IMR-90 (cell line): Measurements from ENCODE around the gene PARP1. TPM values are rescaled to one million over a fixed set of nuclear protein-coding genes. Genes with fewer than 3 reads are reported as not detected.

ENCODE experiments used
- ATAC-seq: fragments of 200-7000 bp; cut with Tn5 transposase; 2 replicates; pipeline ENCODE4 v1.9.1; 2020; ENCODE audit warnings: low read depth, mild to moderate bottlenecking, moderate library complexity
- BruUV-seq: library from RNA; stranded (reverse); fragments of 400-500 nt; replicated peaks from 2 replicates; lab custom pipeline; 2021; lab: Mats Ljungman, UMichigan
- CTCF ChIA-PET: fragments of 300-600 bp; formaldehyde crosslinking; extraction: SDS; loops from one replicate; lab custom pipeline; 2021; ENCODE audit warnings: antibody characterized with exemption; lab: Yijun Ruan, JAX
- POLR2A ChIA-PET: fragments of 300-600 bp; sonication (Branson Sonifier 250); formaldehyde crosslinking; loops from one replicate; lab custom pipeline; 2022; ENCODE audit warnings: antibody characterized with exemption; ENCODE audit not compliant: unreplicated experiment; lab: Charles Lee
- DNase-seq: peaks from one replicate; pipeline ENCODE4 v3.0.0; 2013
- H2AFZ ChIP-seq: replicated peaks from 2 replicates; pipeline ENCODE3; 2013; ENCODE audit warnings: low read length, mild to moderate bottlenecking; ENCODE audit not compliant: poor library complexity
- H2AK5ac ChIP-seq: 2 replicates; pipeline ENCODE4 v1.6.1; 2013; ENCODE audit warnings: low read depth, low read length, inconsistent platforms
- H2AK9ac ChIP-seq: replicated peaks from 2 replicates; pipeline ENCODE3; 2013; ENCODE audit warnings: mild to moderate bottlenecking, low read depth, low read length, moderate library complexity; ENCODE audit not compliant: poor library complexity
- H2BK120ac ChIP-seq: 2 replicates; pipeline ENCODE4 v1.6.1; 2013; ENCODE audit warnings: low read depth, low read length, inconsistent platforms
- H2BK15ac ChIP-seq: 3 replicates; pipeline ENCODE4 v1.6.1; 2013; ENCODE audit warnings: low read depth, low read length, inconsistent platforms
- H2BK20ac ChIP-seq: 2 replicates; pipeline ENCODE4 v1.6.1; 2013; ENCODE audit warnings: low read depth, mild to moderate bottlenecking, inconsistent platforms, low read length, moderate library complexity
- H2BK5ac ChIP-seq: 2 replicates; pipeline ENCODE4 v1.6.1; 2013; ENCODE audit warnings: mild to moderate bottlenecking, low read depth, low read length, inconsistent platforms; ENCODE audit not compliant: poor library complexity, severe bottlenecking
- H3K14ac ChIP-seq: replicated peaks from 2 replicates; pipeline ENCODE4 v1.6.1; 2013; ENCODE audit warnings: low read depth, low read length, inconsistent platforms
- H3K18ac ChIP-seq: 2 replicates; pipeline ENCODE4 v1.6.1; 2013; ENCODE audit warnings: low read depth, low read length, control low read depth
- H3K23ac ChIP-seq: 2 replicates; pipeline ENCODE4 v1.6.1; 2013; ENCODE audit warnings: low read depth, low read length, inconsistent platforms
- H3K27ac ChIP-seq: 2 replicates; pipeline ENCODE4 v1.5.1; 2013; ENCODE audit warnings: mild to moderate bottlenecking, control low read depth, low read length; ENCODE audit not compliant: insufficient read depth
- H3K27me3 ChIP-seq: 2 replicates; pipeline ENCODE4 v1.6.1; 2013; ENCODE audit warnings: low read length; ENCODE audit not compliant: control insufficient read depth, insufficient read depth
- H3K36me3 ChIP-seq: 2 replicates; pipeline ENCODE4 v1.6.1; 2013; ENCODE audit warnings: low read length, mixed read lengths; ENCODE audit not compliant: control insufficient read depth, insufficient read depth
- H3K4ac ChIP-seq: 2 replicates; pipeline ENCODE4 v1.6.1; 2013; ENCODE audit warnings: low read depth, low read length, inconsistent platforms
- H3K4me1 ChIP-seq: 2 replicates; pipeline ENCODE4 v1.6.1; 2013; ENCODE audit warnings: low read length, mixed read lengths; ENCODE audit not compliant: control insufficient read depth, insufficient read depth
- H3K4me2 ChIP-seq: 2 replicates; pipeline ENCODE4 v1.6.1; 2013; ENCODE audit warnings: low read depth, mild to moderate bottlenecking, control low read depth, low read length, moderate library complexity
- H3K4me3 ChIP-seq: 2 replicates; pipeline ENCODE4 v1.5.1; 2013; ENCODE audit warnings: low read depth, mild to moderate bottlenecking, control low read depth, low read length, moderate library complexity; ENCODE audit not compliant: insufficient read depth
- H3K56ac ChIP-seq: 2 replicates; pipeline ENCODE4 v1.6.1; 2013; ENCODE audit warnings: low read length, inconsistent platforms; ENCODE audit not compliant: insufficient read depth; ENCODE audit errors: extremely low read depth
- H3K79me1 ChIP-seq, 2 experiments: 2 replicates each; pipeline ENCODE4 v1.6.1; 2013; ENCODE audit warnings: low read length in 2 of 2, inconsistent platforms in 1 of 2, low read depth in 1 of 2
- H3K9ac ChIP-seq: 2 replicates; pipeline ENCODE4 v1.6.1; 2013; ENCODE audit warnings: low read depth, low read length, control low read depth
- H3K9me1 ChIP-seq: 2 replicates; pipeline ENCODE4 v1.6.1; 2013; ENCODE audit warnings: low read length, inconsistent platforms; ENCODE audit not compliant: insufficient read depth
- H3K9me3 ChIP-seq: 2 replicates; pipeline ENCODE4 v1.6.1; 2013; ENCODE audit warnings: low read length; ENCODE audit not compliant: control insufficient read depth, insufficient read depth
- H4K20me1 ChIP-seq: 2 replicates; pipeline ENCODE4 v1.6.1; 2013; ENCODE audit warnings: low read length, inconsistent platforms; ENCODE audit not compliant: insufficient read depth
- H4K5ac ChIP-seq: 2 replicates; pipeline ENCODE4 v1.6.1; 2013; ENCODE audit warnings: mild to moderate bottlenecking, low read depth, low read length, control low read depth
- H4K8ac ChIP-seq, 2 experiments: 2 replicates each; pipeline ENCODE4 v1.6.1; 2013; ENCODE audit warnings: low read depth in 2 of 2, low read length in 2 of 2, control low read depth in 1 of 2, inconsistent platforms in 1 of 2
- H4K91ac ChIP-seq: 2 replicates; pipeline ENCODE4 v1.6.1; 2013; ENCODE audit warnings: low read depth, low read length, inconsistent platforms; ENCODE audit not compliant: insufficient read depth
- BHLHE40 ChIP-seq: fragments of 150-350 bp; IDR thresholded peaks from 2 replicates; pipeline ENCODE4 v1.6.1; 2016; ENCODE audit warnings: mild to moderate bottlenecking, low read depth, low read length
- CEBPB ChIP-seq: IDR thresholded peaks from 2 replicates; pipeline ENCODE4 v1.6.1; 2012; ENCODE audit warnings: low read depth, low read length, improper control_type of control experiment
- CHD1 ChIP-seq: IDR thresholded peaks from 2 replicates; pipeline ENCODE4 v1.6.1; 2012; ENCODE audit warnings: low read depth, low read length, improper control_type of control experiment
- FOS ChIP-seq: fragments of 150-350 bp; IDR thresholded peaks from 2 replicates; pipeline ENCODE4 v1.6.1; 2016; ENCODE audit warnings: low read depth, low read length
- MAFK ChIP-seq: IDR thresholded peaks from 2 replicates; pipeline ENCODE4 v1.6.1; 2012; ENCODE audit warnings: low read depth, low read length, improper control_type of control experiment
- MAZ ChIP-seq: IDR thresholded peaks from 2 replicates; pipeline ENCODE4 v1.6.1; 2012; ENCODE audit warnings: low read depth, mild to moderate bottlenecking, low read length, improper control_type of control experiment, moderate library complexity, borderline replicate concordance
- MXI1 ChIP-seq: IDR thresholded peaks from 2 replicates; pipeline ENCODE4 v1.6.1; 2012; ENCODE audit warnings: low read depth, mild to moderate bottlenecking, low read length, moderate library complexity, borderline replicate concordance
- NFE2L2 ChIP-seq: fragments of 150-350 bp; IDR thresholded peaks from 2 replicates; pipeline ENCODE4 v1.6.1; 2016; ENCODE audit warnings: low read depth, mild to moderate bottlenecking, low read length
- POLR2A ChIP-seq: IDR thresholded peaks from 2 replicates; pipeline ENCODE4 v1.6.1; 2012; ENCODE audit warnings: mild to moderate bottlenecking, low read depth, low read length
- RAD21 ChIP-seq: IDR thresholded peaks from 2 replicates; pipeline ENCODE4 v1.6.1; 2012; ENCODE audit warnings: low read length, improper control_type of control experiment
- RCOR1 ChIP-seq: IDR thresholded peaks from 2 replicates; pipeline ENCODE4 v1.6.1; 2012; ENCODE audit warnings: mild to moderate bottlenecking, low read length, improper control_type of control experiment; ENCODE audit not compliant: insufficient replicate concordance
- RFX5 ChIP-seq: IDR thresholded peaks from 2 replicates; pipeline ENCODE4 v1.8.0; 2012; ENCODE audit warnings: low read depth, mild to moderate bottlenecking, low read length, moderate library complexity
- SMC3 ChIP-seq: fragments of 150-350 bp; IDR thresholded peaks from 2 replicates; pipeline ENCODE4 v1.6.1; 2016; ENCODE audit warnings: low read depth, mild to moderate bottlenecking, antibody characterized with exemption, low read length, moderate library complexity
- USF2 ChIP-seq: fragments of 150-350 bp; IDR thresholded peaks from 2 replicates; pipeline ENCODE4 v1.6.1; 2017; ENCODE audit warnings: mild to moderate bottlenecking, antibody characterized with exemption, low read length, low read depth
- WGBS, 2 experiments: methylation state at CpG; one replicate each; pipeline versions ENCODE4 v1.1.5 to v1.1.7; 2013; ENCODE audit warnings: missing lambda C conversion rate in 2 of 2; ENCODE audit not compliant: insufficient read length in 1 of 2; ENCODE audit errors: extremely low coverage in 2 of 2; 5-methylcytosine and 5-hydroxymethylcytosine counted together
- dilution Hi-C: fragments of 300-500 bp; cut with HindIII; formaldehyde crosslinking; loops from one replicate; pipeline ENCODE4 v1.14.3; 2018; ENCODE audit warnings: low sequenced_read_pairs; ENCODE audit not compliant: unreplicated experiment
- in situ Hi-C: fragments of 300-500 bp; cut with MboI; formaldehyde crosslinking; loops from 3 replicates; pipeline ENCODE4 v1.14.3; 2019; ENCODE audit warnings: low sequenced_read_pairs, inconsistent platforms, mixed read lengths
- intact Hi-C: fragments of 100-400 bp; cut with micrococcal nuclease; formaldehyde crosslinking; loops from 2 replicates; pipeline ENCODE4 v1.10.0; 2022
- polyA plus RNA-seq, 3 experiments: library from polyadenylated mRNA; depleted of rRNA; stranded (reverse); fragments of >200 nt; gene quantifications; 2 replicates each; pipeline ENCODE4 v1.2.3, GENCODE V29; 2012; ENCODE audit warnings: low replicate concordance in 1 of 3
- total RNA-seq: library from RNA; depleted of rRNA; stranded (reverse); fragments of >200 nt; gene quantifications from 2 replicates; pipeline ENCODE4 v1.2.3, GENCODE V29; 2012
- TF ChIP-seq, protein P1 (sequence below): conservative IDR thresholded peaks from 2 replicates; pipeline ENCODE4 v1.5.1; 2012; ENCODE audit warnings: mild to moderate bottlenecking, low read depth, low read length, improper control_type of control experiment
- TF ChIP-seq, protein P2 (sequence below): fragments of 150-350 bp; IDR thresholded peaks from 2 replicates; pipeline ENCODE4 v1.6.1; 2016; ENCODE audit warnings: low read depth, mild to moderate bottlenecking, low read length, moderate library complexity, borderline replicate concordance

The PARP1 gene
- total and polyA plus RNA-seq, 2 of the 4 experiments (the other 2 are of a cell fraction), result 86.5 to 105 TPM

DNA sequence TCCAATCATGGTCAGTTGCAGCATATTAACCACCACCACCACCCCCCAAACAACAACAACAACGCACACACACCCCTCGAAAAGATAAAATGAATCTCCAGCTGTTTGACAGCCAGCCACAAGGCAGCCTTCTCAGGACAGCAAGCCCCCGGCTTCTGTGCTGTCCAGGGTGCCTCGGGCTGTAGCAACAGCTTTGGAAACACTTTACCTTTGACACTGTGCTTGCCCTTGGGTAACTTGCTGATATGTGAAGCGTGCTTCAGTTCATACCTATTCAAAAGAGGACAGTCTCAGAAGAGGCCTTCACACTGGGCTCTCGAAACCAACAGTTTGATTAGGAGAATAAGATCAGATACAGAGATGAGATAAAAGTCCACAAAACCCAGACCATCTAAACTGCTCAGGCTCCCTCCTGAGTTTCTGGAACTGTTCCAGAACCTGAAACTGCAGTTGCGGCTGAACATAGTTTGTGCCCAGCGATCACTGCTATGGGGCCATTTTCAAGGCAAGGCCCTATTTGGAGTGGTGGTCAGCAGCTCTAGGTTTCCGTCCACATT, 44.9 kb downstream of the PARP1 start:
- H3K23ac ChIP-seq, result no peak overlapping the region
- H2AFZ ChIP-seq, result no peak overlapping the region
- H4K91ac ChIP-seq, result no peak overlapping the region
- dilution Hi-C loops, result no loop called here
- no peak overlapping the region for H4K8ac ChIP-seq
- H3K27ac ChIP-seq, result no peak overlapping the region
- H3K27me3 ChIP-seq, result no peaks in the 10 kb centered on the region
- no peaks in the 10 kb centered on the region for H4K20me1 ChIP-seq
- no peak overlapping the region for H2BK5ac ChIP-seq
- no peak overlapping the region for H2AK5ac ChIP-seq
- H3K4me1 ChIP-seq, result peaks cover 3% of the 10 kb centered on the region; the same call in 1 of the 2 replicates
- H2BK20ac ChIP-seq, result no peak overlapping the region
- no peak overlapping the region for H3K4me3 ChIP-seq
- peaks cover 57% of the 10 kb centered on the region for H3K36me3 ChIP-seq
- no peak for TF ChIP-seq POLR2A
- TF ChIP-seq NFE2L2, result no peak
- TF ChIP-seq SMC3, result no peak
- TF ChIP-seq, protein P1, sequence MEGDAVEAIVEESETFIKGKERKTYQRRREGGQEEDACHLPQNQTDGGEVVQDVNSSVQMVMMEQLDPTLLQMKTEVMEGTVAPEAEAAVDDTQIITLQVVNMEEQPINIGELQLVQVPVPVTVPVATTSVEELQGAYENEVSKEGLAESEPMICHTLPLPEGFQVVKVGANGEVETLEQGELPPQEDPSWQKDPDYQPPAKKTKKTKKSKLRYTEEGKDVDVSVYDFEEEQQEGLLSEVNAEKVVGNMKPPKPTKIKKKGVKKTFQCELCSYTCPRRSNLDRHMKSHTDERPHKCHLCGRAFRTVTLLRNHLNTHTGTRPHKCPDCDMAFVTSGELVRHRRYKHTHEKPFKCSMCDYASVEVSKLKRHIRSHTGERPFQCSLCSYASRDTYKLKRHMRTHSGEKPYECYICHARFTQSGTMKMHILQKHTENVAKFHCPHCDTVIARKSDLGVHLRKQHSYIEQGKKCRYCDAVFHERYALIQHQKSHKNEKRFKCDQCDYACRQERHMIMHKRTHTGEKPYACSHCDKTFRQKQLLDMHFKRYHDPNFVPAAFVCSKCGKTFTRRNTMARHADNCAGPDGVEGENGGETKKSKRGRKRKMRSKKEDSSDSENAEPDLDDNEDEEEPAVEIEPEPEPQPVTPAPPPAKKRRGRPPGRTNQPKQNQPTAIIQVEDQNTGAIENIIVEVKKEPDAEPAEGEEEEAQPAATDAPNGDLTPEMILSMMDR, result no peak
- no peak for TF ChIP-seq RAD21
- no peak for TF ChIP-seq RFX5
- TF ChIP-seq MXI1, result no peak
- no peak for TF ChIP-seq CEBPB
- TF ChIP-seq, protein P2, sequence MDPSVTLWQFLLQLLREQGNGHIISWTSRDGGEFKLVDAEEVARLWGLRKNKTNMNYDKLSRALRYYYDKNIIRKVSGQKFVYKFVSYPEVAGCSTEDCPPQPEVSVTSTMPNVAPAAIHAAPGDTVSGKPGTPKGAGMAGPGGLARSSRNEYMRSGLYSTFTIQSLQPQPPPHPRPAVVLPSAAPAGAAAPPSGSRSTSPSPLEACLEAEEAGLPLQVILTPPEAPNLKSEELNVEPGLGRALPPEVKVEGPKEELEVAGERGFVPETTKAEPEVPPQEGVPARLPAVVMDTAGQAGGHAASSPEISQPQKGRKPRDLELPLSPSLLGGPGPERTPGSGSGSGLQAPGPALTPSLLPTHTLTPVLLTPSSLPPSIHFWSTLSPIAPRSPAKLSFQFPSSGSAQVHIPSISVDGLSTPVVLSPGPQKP, result no peak
- TF ChIP-seq RCOR1, result no peak
- no peak for TF ChIP-seq USF2
- no peak for TF ChIP-seq MAFK
- TF ChIP-seq FOS, result no peak
- TF ChIP-seq CHD1, result no peak
- TF ChIP-seq BHLHE40, result no peak
- no peak for TF ChIP-seq MAZ
- ChIA-PET CTCF (no interaction called here), POLR2A (no interaction called here)
- H3K18ac ChIP-seq, result no peak overlapping the region
- no peak overlapping the region for H3K56ac ChIP-seq
- no peak overlapping the region for H3K14ac ChIP-seq
- no peak overlapping the region for H3K4me2 ChIP-seq
- DNase-seq (no peak), ATAC-seq (no peak)
- H3K9me3 ChIP-seq, result no peaks in the 10 kb centered on the region
- no TSS peak for BruUV-seq
- H4K5ac ChIP-seq, result no peak overlapping the region
- H3K9ac ChIP-seq, result no peak overlapping the region
- no peak overlapping the region for H2BK120ac ChIP-seq
- H3K79me1 ChIP-seq, result peaks cover 0 to 4% of the 10 kb centered on the region in 2 experiments; a peak in 1 of 4 replicates
- 80% methylated on average over 1 of the region's 9 CpGs; no CpG with 5 or more reads in 1 of the 2 experiments for WGBS, 2 experiments
- H3K9me1 ChIP-seq, result peaks cover 12% of the 10 kb centered on the region
- intact Hi-C loops, result no loop called here
- no peak overlapping the region for H2BK15ac ChIP-seq
- no peak overlapping the region for H3K4ac ChIP-seq
- no peak overlapping the region for H2AK9ac ChIP-seq
- in situ Hi-C loops, result no loop called here
